SK-N-MC (cell line): ENCODE data around the gene PLXNA4.

Experiments used
- DNase-seq: peaks from one replicate; pipeline ENCODE4 v3.0.0-alpha.2; 2011; ENCODE audit warnings: low read depth, low spot score
- H3K27ac ChIP-seq: fragments of 200-600 bp; sonication (generic); 2 replicates; pipeline ENCODE4 v1.5.1; 2016; ENCODE audit warnings: mixed run types
- H3K36me3 ChIP-seq: fragments of 200-600 bp; sonication (generic); 2 replicates; pipeline ENCODE4 v1.6.1; 2017; ENCODE audit warnings: antibody characterized with exemption, low read length, mixed read lengths; ENCODE audit not compliant: insufficient read depth
- H3K4me3 ChIP-seq: fragments of 200-600 bp; sonication (generic); 2 replicates; pipeline ENCODE4 v1.5.1; 2016
- H3K9ac ChIP-seq: fragments of 200-600 bp; sonication (generic); 2 replicates; pipeline ENCODE4 v1.8.0; 2017; ENCODE audit warnings: mixed run types, mixed read lengths; ENCODE audit not compliant: insufficient read length
- H3K9me3 ChIP-seq: fragments of 200-600 bp; sonication (generic); 2 replicates; pipeline ENCODE4 v1.6.1; 2017; ENCODE audit warnings: low read depth, mild to moderate bottlenecking, antibody characterized with exemption, low read length, moderate library complexity, mixed read lengths
- EZH2 ChIP-seq: fragments of 200-600 bp; sonication (generic); IDR thresholded peaks from one replicate; pipeline ENCODE4 v1.6.1; 2017; ENCODE audit warnings: antibody characterized with exemption
- FOXP2 ChIP-seq: optimal IDR thresholded peaks from 2 replicates; pipeline ENCODE3; 2011; ENCODE audit warnings: mild to moderate bottlenecking, moderate library complexity; ENCODE audit not compliant: insufficient read depth; ENCODE audit errors: extremely low read length, control extremely low read depth
- POLR2AphosphoS5 ChIP-seq: IDR thresholded peaks from 2 replicates; pipeline ENCODE4 v1.6.1; 2012; ENCODE audit warnings: mild to moderate bottlenecking, low read depth, low read length, borderline replicate concordance

The PLXNA4 gene

GRCh38 chr7:132158166-132158565 is 418.1 kb downstream of the PLXNA4 start:
- DNase-seq = no peak
- Histone ChIP-seq H3K9me3 (no peaks in the 10 kb centered on the region), H3K4me3 (no peak overlapping the region), H3K27ac (no peak overlapping the region), H3K36me3 (no peaks in the 10 kb centered on the region), H3K9ac (no peak overlapping the region)
- TF ChIP-seq EZH2 = no peak
- no peak for TF ChIP-seq POLR2AphosphoS5
- no peak for TF ChIP-seq FOXP2

- Histone ChIP-seq H3K9me3 (no peaks in the 10 kb centered on the region), H3K9ac (no peak overlapping the region), H3K27ac (no peak overlapping the region), H3K4me3 (no peak overlapping the region), H3K36me3 (no peaks in the 10 kb centered on the region)
- no peak for TF ChIP-seq EZH2
- no peak for TF ChIP-seq POLR2AphosphoS5
- TF ChIP-seq FOXP2 = no peak
- no peak for DNase-seq
Observed at GRCh38 chr7:132155715-132156114, 420.6 kb downstream of the PLXNA4 start.

GRCh38 chr7:132154695-132155471 is 421.4 kb downstream of the PLXNA4 start:
- DNase-seq = no peak
- H3K4me3 ChIP-seq = no peak overlapping the region
- H3K9ac ChIP-seq = no peak overlapping the region
- no peak overlapping the region for H3K27ac ChIP-seq
- H3K9me3 ChIP-seq = no peaks in the 10 kb centered on the region
- no peaks in the 10 kb centered on the region for H3K36me3 ChIP-seq
- TF ChIP-seq POLR2AphosphoS5 = no peak
- TF ChIP-seq FOXP2 = no peak
- TF ChIP-seq EZH2 = no peak

GRCh38 chr7:132154248-132154647 is 422.0 kb downstream of the PLXNA4 start:
- Histone ChIP-seq H3K4me3 (no peak overlapping the region), H3K9ac (no peak overlapping the region), H3K36me3 (no peaks in the 10 kb centered on the region), H3K27ac (no peak overlapping the region), H3K9me3 (no peaks in the 10 kb centered on the region)
- no peak for DNase-seq
- no peak for TF ChIP-seq FOXP2
- TF ChIP-seq EZH2 = no peak

- no peak overlapping the region for H3K27ac ChIP-seq
- H3K9ac ChIP-seq = no peak overlapping the region
- DNase-seq = no peak
- H3K4me3 ChIP-seq = no peak overlapping the region
- H3K9me3 ChIP-seq = no peaks in the 10 kb centered on the region
- TF ChIP-seq EZH2 = no peak
- TF ChIP-seq FOXP2 = no peak
- no peak for TF ChIP-seq POLR2AphosphoS5
- H3K36me3 ChIP-seq = no peaks in the 10 kb centered on the region
Observed at GRCh38 chr7:132152131-132152889, 424.0 kb downstream of the PLXNA4 start.

GRCh38 chr7:132150711-132151110 is 425.6 kb downstream of the PLXNA4 start:
- H3K36me3 ChIP-seq = no peaks in the 10 kb centered on the region
- H3K4me3 ChIP-seq = no peak overlapping the region
- no peak for DNase-seq
- no peak overlapping the region for H3K27ac ChIP-seq
- TF ChIP-seq EZH2 (no peak), POLR2AphosphoS5 (no peak), FOXP2 (no peak)
- no peaks in the 10 kb centered on the region for H3K9me3 ChIP-seq
- no peak overlapping the region for H3K9ac ChIP-seq

GRCh38 chr7:132149436-132150304 is 426.6 kb downstream of the PLXNA4 start:
- DNase-seq = no peak
- Histone ChIP-seq H3K36me3 (no peaks in the 10 kb centered on the region), H3K9ac (no peak overlapping the region), H3K27ac (no peak overlapping the region), H3K4me3 (no peak overlapping the region), H3K9me3 (no peaks in the 10 kb centered on the region)
- TF ChIP-seq FOXP2 (no peak), EZH2 (no peak), POLR2AphosphoS5 (no peak)

- no peak overlapping the region for H3K4me3 ChIP-seq
- H3K36me3 ChIP-seq = no peaks in the 10 kb centered on the region
- no peak overlapping the region for H3K9ac ChIP-seq
- no peak for DNase-seq
- H3K9me3 ChIP-seq = no peaks in the 10 kb centered on the region
- TF ChIP-seq POLR2AphosphoS5 (no peak), FOXP2 (no peak), EZH2 (no peak)
- no peak overlapping the region for H3K27ac ChIP-seq
Observed at GRCh38 chr7:132148876-132149275, 427.4 kb downstream of the PLXNA4 start.

- DNase-seq = no peak
- H3K27ac ChIP-seq = no peak overlapping the region
Observed at GRCh38 chr7:132145466-132145865, 430.8 kb downstream of the PLXNA4 start.

More at GRCh38 chr7:132145466-132145865, 430.8 kb downstream of the PLXNA4 start:
- TF ChIP-seq EZH2 (no peak), FOXP2 (no peak)
- Histone ChIP-seq H3K9me3 (no peaks in the 10 kb centered on the region), H3K4me3 (no peak overlapping the region), H3K36me3 (no peaks in the 10 kb centered on the region), H3K9ac (no peak overlapping the region)
